Smooth muscle cell (in vitro differentiated cells): Measurements from ENCODE around the gene KIT. TPM values are rescaled to one million over a fixed set of nuclear protein-coding genes. Genes with fewer than 3 reads are reported as not detected.

ENCODE experiments used
- DNase-seq: peaks from one replicate; lab custom pipeline; 2025; ENCODE audit not compliant: unreplicated experiment; lab: John Stamatoyannopoulos, UW
- H2AFZ ChIP-seq: fragments of 200-600 bp; sonication (generic); 2 replicates; pipeline ENCODE4 v1.6.0; 2016; ENCODE audit warnings: antibody characterized with exemption, low read depth, mild to moderate bottlenecking
- H3F3A ChIP-seq: fragments of 200-600 bp; sonication (generic); 2 replicates; pipeline ENCODE4 v1.6.0; 2017; ENCODE audit warnings: antibody characterized with exemption, low read depth
- H3K27ac ChIP-seq: fragments of 200-600 bp; sonication (generic); 2 replicates; pipeline ENCODE4 v1.5.1; 2016; ENCODE audit warnings: low read depth, mild to moderate bottlenecking
- H3K27me3 ChIP-seq: fragments of 200-600 bp; sonication (generic); 2 replicates; pipeline ENCODE4 v1.6.1; 2016; ENCODE audit warnings: low read depth, mild to moderate bottlenecking
- H3K36me3 ChIP-seq: fragments of 200-600 bp; sonication (generic); 2 replicates; pipeline ENCODE4 v1.5.1; 2016; ENCODE audit warnings: low read depth
- H3K4me1 ChIP-seq: fragments of 200-600 bp; sonication (generic); 2 replicates; pipeline ENCODE4 v1.5.1; 2016; ENCODE audit warnings: low read depth
- H3K4me2 ChIP-seq: fragments of 200-600 bp; sonication (generic); 2 replicates; pipeline ENCODE4 v1.6.0; 2016; ENCODE audit warnings: mild to moderate bottlenecking
- H3K4me3 ChIP-seq: fragments of 200-600 bp; sonication (generic); 2 replicates; pipeline ENCODE4 v1.5.1; 2016; ENCODE audit warnings: mild to moderate bottlenecking
- H3K79me2 ChIP-seq: fragments of 200-600 bp; sonication (generic); 2 replicates; pipeline ENCODE4 v1.6.0; 2016; ENCODE audit warnings: low read depth, mild to moderate bottlenecking
- H3K9ac ChIP-seq: fragments of 200-600 bp; sonication (generic); 2 replicates; pipeline ENCODE4 v1.6.0; 2016; ENCODE audit warnings: low read depth
- H3K9me3 ChIP-seq: fragments of 200-600 bp; sonication (generic); replicated peaks from 2 replicates; pipeline ENCODE4 v1.5.1; 2016; ENCODE audit warnings: low read depth
- H4K20me1 ChIP-seq: fragments of 200-600 bp; sonication (generic); 2 replicates; pipeline ENCODE4 v1.6.0; 2016; ENCODE audit warnings: low read depth
- CTCF ChIP-seq: fragments of 200-600 bp; sonication (generic); IDR thresholded peaks from 2 replicates; pipeline ENCODE4 v1.5.1; 2017; ENCODE audit warnings: borderline replicate concordance, mild to moderate bottlenecking, antibody characterized with exemption; ENCODE audit not compliant: insufficient read depth, poor library complexity, severe bottlenecking
- WGBS: methylation state at CpG from one replicate; pipeline ENCODE4 v1.1.7; 2016; ENCODE audit warnings: low lambda C conversion rate; 5-methylcytosine and 5-hydroxymethylcytosine counted together
- polyA plus RNA-seq: library from polyadenylated mRNA; unstranded; fragments of >200 nt; fragmentation: Nextera tagmentation; extraction: Ambion mirVana; gene quantifications from 2 replicates; pipeline ENCODE4 v1.2.1, GENCODE V29; 2016
- total RNA-seq: library from RNA; depleted of rRNA; stranded (reverse); fragments of >200 nt; gene quantifications from 2 replicates; pipeline ENCODE4 v1.2.3, GENCODE V29; 2014

Gene KIT
- total and polyA plus RNA-seq, 2 experiments from 2014 or later, result 3.2 to 7.0 TPM

GRCh38 chr4:54779476-54780148, 121.9 kb downstream of the KIT start:
- Histone ChIP-seq H3K4me1 (no peaks in the 10 kb centered on the region), H3K4me2 (no peak overlapping the region), H2AFZ (no peak overlapping the region), H4K20me1 (no peaks in the 10 kb centered on the region), H3F3A (no peaks in the 10 kb centered on the region), H3K9ac (no peak overlapping the region), H3K27me3 (no peaks in the 10 kb centered on the region), H3K9me3 (no peaks in the 10 kb centered on the region), H3K36me3 (no peaks in the 10 kb centered on the region), H3K27ac (no peak overlapping the region), H3K79me2 (no peaks in the 10 kb centered on the region), H3K4me3 (no peak overlapping the region)
- DNase-seq, result no peak
- TF ChIP-seq CTCF, result no peak
- 100% methylated on average over 2 of the region's 2 CpGs for WGBS

GRCh38 chr4:54780149-54780495, 122.4 kb downstream of the KIT start:
- Histone ChIP-seq H3K79me2 (no peaks in the 10 kb centered on the region), H3K27ac (no peak overlapping the region), H3K4me3 (no peak overlapping the region), H4K20me1 (no peaks in the 10 kb centered on the region), H2AFZ (no peak overlapping the region), H3K4me1 (no peaks in the 10 kb centered on the region), H3K36me3 (no peaks in the 10 kb centered on the region), H3K27me3 (no peaks in the 10 kb centered on the region), H3F3A (no peaks in the 10 kb centered on the region), H3K9ac (no peak overlapping the region), H3K9me3 (no peaks in the 10 kb centered on the region), H3K4me2 (no peak overlapping the region)
- no peak for TF ChIP-seq CTCF
- DNase-seq, result no peak

- no peak overlapping the region for H2AFZ ChIP-seq
- H3K79me2 ChIP-seq, result no peaks in the 10 kb centered on the region
- H3K27ac ChIP-seq, result no peak overlapping the region
- no peak for TF ChIP-seq CTCF
- no peak for DNase-seq
- no peak overlapping the region for H3K9ac ChIP-seq
- no peak overlapping the region for H3K4me3 ChIP-seq
- WGBS, result 41% methylated on average over 4 of the region's 4 CpGs
- no peaks in the 10 kb centered on the region for H3K4me1 ChIP-seq
- no peaks in the 10 kb centered on the region for H4K20me1 ChIP-seq
- no peaks in the 10 kb centered on the region for H3K27me3 ChIP-seq
- H3K4me2 ChIP-seq, result no peak overlapping the region
- H3K36me3 ChIP-seq, result no peaks in the 10 kb centered on the region
- H3K9me3 ChIP-seq, result no peaks in the 10 kb centered on the region
- no peaks in the 10 kb centered on the region for H3F3A ChIP-seq
Observed at GRCh38 chr4:54781756-54782155, 124.0 kb downstream of the KIT start.

- Histone ChIP-seq H3K4me3 (no peak overlapping the region), H3K9ac (no peak overlapping the region), H3F3A (no peaks in the 10 kb centered on the region), H3K79me2 (no peaks in the 10 kb centered on the region), H3K36me3 (no peaks in the 10 kb centered on the region), H3K27ac (no peak overlapping the region), H2AFZ (no peak overlapping the region), H3K4me2 (no peak overlapping the region), H3K27me3 (no peaks in the 10 kb centered on the region), H4K20me1 (no peaks in the 10 kb centered on the region), H3K9me3 (no peaks in the 10 kb centered on the region), H3K4me1 (no peaks in the 10 kb centered on the region)
- no peak for DNase-seq
- no peak for TF ChIP-seq CTCF
- 88% methylated on average over 7 of the region's 7 CpGs for WGBS
Observed at GRCh38 chr4:54783402-54784110, 125.8 kb downstream of the KIT start.
